H9 (cell line): ENCODE data around the gene KCNA2. TPM values are rescaled to one million over a fixed set of nuclear protein-coding genes. Genes with fewer than 3 reads are reported as not detected.

Experiments
- DNase-seq: peaks from one replicate; pipeline ENCODE4 v3.0.0-alpha.2; 2017
- H2AFZ ChIP-seq: one replicate; pipeline ENCODE4 v1.6.1; 2013; ENCODE audit warnings: mild to moderate bottlenecking, low read length, control low read depth, moderate library complexity
- H2AK5ac ChIP-seq: 2 replicates; pipeline ENCODE4 v1.6.1; 2013; ENCODE audit warnings: low read length, control low read depth, mixed read lengths; ENCODE audit not compliant: insufficient read length
- H2BK120ac ChIP-seq: one replicate; pipeline ENCODE4 v1.6.1; 2013; ENCODE audit warnings: low read depth, mild to moderate bottlenecking, low read length, control low read depth, inconsistent platforms; ENCODE audit not compliant: poor library complexity, severe bottlenecking
- H2BK12ac ChIP-seq: 2 replicates; pipeline ENCODE4 v1.6.1; 2013; ENCODE audit warnings: low read length, control low read depth, mixed read lengths, low read depth; ENCODE audit not compliant: insufficient read length
- H2BK15ac ChIP-seq: 2 replicates; pipeline ENCODE4 v1.6.1; 2013; ENCODE audit warnings: low read depth, low read length, control low read depth
- H2BK20ac ChIP-seq: one replicate; pipeline ENCODE4 v1.6.1; 2013; ENCODE audit warnings: low read depth, mild to moderate bottlenecking, low read length, control low read depth, inconsistent platforms; ENCODE audit not compliant: poor library complexity, severe bottlenecking
- H2BK5ac ChIP-seq: 2 replicates; pipeline ENCODE4 v1.6.1; 2013; ENCODE audit warnings: low read length, control low read depth, mixed read lengths; ENCODE audit not compliant: insufficient read length
- H3K14ac ChIP-seq: 2 replicates; pipeline ENCODE4 v1.6.1; 2013; ENCODE audit warnings: low read length, control low read depth; ENCODE audit not compliant: insufficient read depth
- H3K18ac ChIP-seq: 2 replicates; pipeline ENCODE4 v1.6.1; 2013; ENCODE audit warnings: low read depth, mild to moderate bottlenecking, mixed read lengths, low read length, control low read depth; ENCODE audit not compliant: insufficient read length
- H3K23ac ChIP-seq: 2 replicates; pipeline ENCODE4 v1.6.1; 2013; ENCODE audit warnings: low read length, control low read depth, mixed read lengths, low read depth; ENCODE audit not compliant: insufficient read length
- H3K23me2 ChIP-seq: 2 replicates; pipeline ENCODE4 v1.6.1; 2013; ENCODE audit warnings: low read depth, mild to moderate bottlenecking, mixed read lengths, low read length, control low read depth; ENCODE audit not compliant: insufficient read length, poor library complexity, severe bottlenecking
- H3K27ac ChIP-seq: 2 replicates; pipeline ENCODE4 v1.5.1; 2013; ENCODE audit warnings: low read length, control low read depth, mixed read lengths, low read depth; ENCODE audit not compliant: insufficient read length
- H3K27me3 ChIP-seq: 2 replicates; pipeline ENCODE4 v1.6.1; 2013; ENCODE audit warnings: low read length, control low read depth, inconsistent platforms; ENCODE audit not compliant: insufficient read depth
- H3K4ac ChIP-seq: 2 replicates; pipeline ENCODE4 v1.6.1; 2013; ENCODE audit warnings: low read depth, mild to moderate bottlenecking, control low read depth, inconsistent platforms, low read length, moderate library complexity
- H3K4me1 ChIP-seq: 2 replicates; pipeline ENCODE4 v1.6.1; 2013; ENCODE audit warnings: low read length, control low read depth, inconsistent platforms; ENCODE audit not compliant: insufficient read depth
- H3K4me2 ChIP-seq: 2 replicates; pipeline ENCODE4 v1.6.1; 2013; ENCODE audit warnings: low read length, control low read depth, mixed read lengths; ENCODE audit not compliant: insufficient read length, insufficient read depth
- H3K56ac ChIP-seq: 2 replicates; pipeline ENCODE4 v1.6.1; 2013; ENCODE audit warnings: low read depth, mild to moderate bottlenecking, mixed read lengths, low read length, control low read depth; ENCODE audit not compliant: insufficient read length
- H3K79me1 ChIP-seq: 2 replicates; pipeline ENCODE4 v1.6.1; 2013; ENCODE audit warnings: low read depth, mild to moderate bottlenecking, moderate library complexity, low read length, control low read depth, inconsistent platforms; ENCODE audit not compliant: insufficient read depth, poor library complexity, severe bottlenecking
- H3K79me2 ChIP-seq: 2 replicates; pipeline ENCODE4 v1.6.1; 2013; ENCODE audit warnings: low read length, control low read depth, inconsistent platforms; ENCODE audit not compliant: insufficient read depth
- H3K9ac ChIP-seq: 2 replicates; pipeline ENCODE4 v1.6.1; 2013; ENCODE audit warnings: low read length, control low read depth, mixed read lengths; ENCODE audit not compliant: insufficient read length; ENCODE audit errors: extremely low read depth
- H3K9me3 ChIP-seq: one replicate; pipeline ENCODE4 v1.6.1; 2013; ENCODE audit warnings: low read depth, low read length, inconsistent platforms; ENCODE audit not compliant: control insufficient read depth
- H3T11ph ChIP-seq: one replicate; pipeline ENCODE4 v1.6.1; 2013; ENCODE audit warnings: mild to moderate bottlenecking, low read length, control low read depth, inconsistent platforms
- H4K20me1 ChIP-seq: one replicate; pipeline ENCODE4 v1.6.1; 2013; ENCODE audit not compliant: control insufficient read depth, insufficient read length, insufficient read depth
- H4K5ac ChIP-seq: 2 replicates; pipeline ENCODE4 v1.6.1; 2013; ENCODE audit warnings: low read depth, mild to moderate bottlenecking, mixed read lengths, low read length, control low read depth; ENCODE audit not compliant: insufficient read length
- H4K8ac ChIP-seq: replicated peaks from 2 replicates; pipeline ENCODE4 v1.6.1; 2013; ENCODE audit warnings: low read length, control low read depth, mixed read lengths, low read depth; ENCODE audit not compliant: insufficient read length
- H4K91ac ChIP-seq: 2 replicates; pipeline ENCODE4 v1.6.1; 2013; ENCODE audit warnings: low read depth, mild to moderate bottlenecking, moderate library complexity, mixed read lengths, low read length, control low read depth; ENCODE audit not compliant: insufficient read length
- H3K27ac Mint-ChIP-seq, 3 experiments: 2 replicates in 2 of 3; 3 replicates in 1 of 3; pipeline ENCODE4 v1.8.0; 2020 to 2021; ENCODE audit warnings: mixed read lengths in 3 of 3, mild to moderate bottlenecking in 1 of 3, moderate library complexity in 1 of 3
- H3K27me3 Mint-ChIP-seq: 2 replicates; pipeline ENCODE4 v1.8.0; 2021; ENCODE audit warnings: low read depth, mild to moderate bottlenecking, moderate library complexity, mixed read lengths
- H3K36me3 Mint-ChIP-seq, 3 experiments: 2 replicates in 2 of 3; 3 replicates in 1 of 3; pipeline ENCODE4 v1.8.0; 2020 to 2021; ENCODE audit warnings: low read depth in 3 of 3, mixed read lengths in 3 of 3; ENCODE audit not compliant: insufficient read depth in 1 of 3
- H3K4me1 Mint-ChIP-seq, 2 experiments: 2 replicates each; pipeline ENCODE4 v1.8.0; 2020; ENCODE audit warnings: mixed read lengths in 2 of 2
- H3K4me3 Mint-ChIP-seq, 2 experiments: 2 replicates in 1 of 2; 3 replicates in 1 of 2; pipeline ENCODE4 v1.8.0; 2020 to 2021; ENCODE audit warnings: mild to moderate bottlenecking in 2 of 2, mixed read lengths in 2 of 2, moderate library complexity in 1 of 2
- H3K9me3 Mint-ChIP-seq, 2 experiments: 2 replicates in 1 of 2; 3 replicates in 1 of 2; pipeline ENCODE4 v1.8.0; 2020; ENCODE audit warnings: mild to moderate bottlenecking in 2 of 2, mixed read lengths in 2 of 2, moderate library complexity in 1 of 2
- WGBS: extraction: QIAGEN DNeasy Blood & Tissue Kit; methylation state at CpG from one replicate; pipeline ENCODE4 v1.1.7; 2013; ENCODE audit warnings: missing lambda C conversion rate, low lambda C conversion rate, mixed read lengths; ENCODE audit not compliant: insufficient read length; ENCODE audit errors: extremely low coverage; 5-methylcytosine and 5-hydroxymethylcytosine counted together
- total RNA-seq: library from RNA; stranded (reverse); gene quantifications from 2 replicates; pipeline ENCODE4 v1.2.1, GENCODE V29; 2021
- TF ChIP-seq, protein P1 (sequence below): fragments of 200-600 bp; sonication (generic); conservative IDR thresholded peaks from 3 replicates; pipeline ENCODE4 v1.8.0; 2021; ENCODE audit warnings: antibody characterized with exemption, mild to moderate bottlenecking

The KCNA2 gene
- total RNA-seq, 1 experiment from 2014 or later = 0.33 TPM

- Histone ChIP-seq H3K14ac (no peak overlapping the region), H2BK5ac (no peak overlapping the region), H2BK20ac (no peak overlapping the region), H2AK5ac (no peak overlapping the region), H3K9me3 (no peaks in the 10 kb centered on the region), H2BK12ac (no peak overlapping the region), H3K79me1 (no peaks in the 10 kb centered on the region), H3K4ac (no peak overlapping the region), H3K23me2 (no peaks in the 10 kb centered on the region), H3K79me2 (no peaks in the 10 kb centered on the region), H4K5ac (no peak overlapping the region), H3K18ac (no peak overlapping the region), H4K20me1 (no peaks in the 10 kb centered on the region), H2BK15ac (no peak overlapping the region), H3K9ac (no peak overlapping the region), H3K4me1 (no peaks in the 10 kb centered on the region), H3K23ac (no peak overlapping the region), H3K56ac (no peak overlapping the region), H3K27me3 (no peaks in the 10 kb centered on the region), H3K27ac (no peak overlapping the region), H2AFZ (no peak overlapping the region), H4K91ac (no peak overlapping the region), H3T11ph (no peak overlapping the region), H3K4me2 (no peak overlapping the region), H2BK120ac (no peak overlapping the region), H4K8ac (no peak overlapping the region)
- no peak for DNase-seq
- Mint-ChIP-seq H3K27me3 (peaks cover 12% of the 10 kb centered on the region), H3K4me1 (no peaks in the 10 kb centered on the region), H3K27ac (no peak overlapping the region), H3K9me3 (no peaks in the 10 kb centered on the region), H3K4me3 (no peak overlapping the region), H3K36me3 (no peaks in the 10 kb centered on the region)
- TF ChIP-seq, protein P1, sequence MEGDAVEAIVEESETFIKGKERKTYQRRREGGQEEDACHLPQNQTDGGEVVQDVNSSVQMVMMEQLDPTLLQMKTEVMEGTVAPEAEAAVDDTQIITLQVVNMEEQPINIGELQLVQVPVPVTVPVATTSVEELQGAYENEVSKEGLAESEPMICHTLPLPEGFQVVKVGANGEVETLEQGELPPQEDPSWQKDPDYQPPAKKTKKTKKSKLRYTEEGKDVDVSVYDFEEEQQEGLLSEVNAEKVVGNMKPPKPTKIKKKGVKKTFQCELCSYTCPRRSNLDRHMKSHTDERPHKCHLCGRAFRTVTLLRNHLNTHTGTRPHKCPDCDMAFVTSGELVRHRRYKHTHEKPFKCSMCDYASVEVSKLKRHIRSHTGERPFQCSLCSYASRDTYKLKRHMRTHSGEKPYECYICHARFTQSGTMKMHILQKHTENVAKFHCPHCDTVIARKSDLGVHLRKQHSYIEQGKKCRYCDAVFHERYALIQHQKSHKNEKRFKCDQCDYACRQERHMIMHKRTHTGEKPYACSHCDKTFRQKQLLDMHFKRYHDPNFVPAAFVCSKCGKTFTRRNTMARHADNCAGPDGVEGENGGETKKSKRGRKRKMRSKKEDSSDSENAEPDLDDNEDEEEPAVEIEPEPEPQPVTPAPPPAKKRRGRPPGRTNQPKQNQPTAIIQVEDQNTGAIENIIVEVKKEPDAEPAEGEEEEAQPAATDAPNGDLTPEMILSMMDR = no peak
- WGBS = 100% methylated on average over 1 of the region's 6 CpGs
Observed at GRCh38 chr1:110631836-110632620, 25.9 kb upstream of the KCNA2 start.
